Transverse colon (tissue), 3 donors: Measurements from ENCODE around the gene SHFL.

Source experiments
- CTCF ChIP-seq, 5 experiments: fragments of 200-600 bp in 3 of 5; fragments of 450-650 bp in 2 of 5; sonication (generic) in 3 of 5; IDR thresholded peaks; 1 replicate in 2 of 5; 2 replicates in 3 of 5; pipeline ENCODE4 v1.5.1; 2016 to 2017; ENCODE audit warnings: antibody characterized with exemption in 5 of 5, inconsistent platforms in 3 of 5, mild to moderate bottlenecking in 2 of 5, moderate library complexity in 1 of 5
- EP300 ChIP-seq: sonication (generic); formaldehyde crosslinking; IDR thresholded peaks from one replicate; pipeline ENCODE4 v1.6.1; 2017; ENCODE audit warnings: antibody characterized with exemption, low read depth
- POLR2A ChIP-seq: fragments of 450-650 bp; IDR thresholded peaks from one replicate; pipeline ENCODE4 v1.6.1; 2016; ENCODE audit warnings: antibody characterized with exemption, mild to moderate bottlenecking, moderate library complexity

- TF ChIP-seq CTCF (IDR thresholded peaks at IDR 0.05) (no peak), EP300 (no peak), POLR2A (no peak)
Observed at GRCh38 chr19:10069046-10069445, 17.1 kb upstream of the SHFL start.
